Stimulated activated CD4-positive, alpha-beta T cell treated with anti-CD3 and anti-CD28 coated beads, Interleukin-12 subunit alpha, Interleukin-12 subunit beta, amount 100 ng/mL, for 48 hours (primary cell): ENCODE data around the gene HIBADH.

Source experiments
- DNase-seq, 3 donors: peaks; one replicate each; pipeline ENCODE4 v3.0.0-alpha.2; 2020; ENCODE audit warnings: low read depth in 2 of 3, low spot score in 1 of 3

HIBADH gene

GRCh38 chr7:27551803-27552400 lies 110.8 kb downstream of the HIBADH start:
- no peak for DNase-seq

GRCh38 chr7:27549606-27550005 lies 113.1 kb downstream of the HIBADH start:
- DNase-seq: no peak

GRCh38 chr7:27548304-27548703 lies 114.4 kb downstream of the HIBADH start:
- DNase-seq: no peak

- no peak for DNase-seq
These were observed 115.3 kb downstream of the HIBADH start for GRCh38 chr7:27547401-27547800.

- DNase-seq: no peak
These were observed 116.1 kb downstream of the HIBADH start for GRCh38 chr7:27546610-27547009.

GRCh38 chr7:27535795-27536194 lies 126.9 kb downstream of the HIBADH start:
- no peak for DNase-seq

- no peak for DNase-seq
These were observed 129.0 kb downstream of the HIBADH start for GRCh38 chr7:27533652-27534081.

- DNase-seq: no peak
These were observed 130.4 kb downstream of the HIBADH start for GRCh38 chr7:27532314-27532713.

GRCh38 chr7:27527348-27527714 lies 135.4 kb downstream of the HIBADH start:
- no peak for DNase-seq

- no peak for DNase-seq
These were observed 135.9 kb downstream of the HIBADH start for GRCh38 chr7:27526611-27527347.

- DNase-seq: no peak
These were observed 136.6 kb downstream of the HIBADH start for GRCh38 chr7:27526131-27526530.

GRCh38 chr7:27523321-27523720 lies 139.4 kb downstream of the HIBADH start:
- no peak for DNase-seq

- DNase-seq: no peak
These were observed 140.1 kb downstream of the HIBADH start for GRCh38 chr7:27522566-27522965.

- no peak for DNase-seq
These were observed 141.6 kb downstream of the HIBADH start for GRCh38 chr7:27520815-27521790.

- no peak for DNase-seq
These were observed 142.8 kb downstream of the HIBADH start for GRCh38 chr7:27519793-27520469.

- DNase-seq: no peak
These were observed 143.9 kb downstream of the HIBADH start for GRCh38 chr7:27518561-27519350.

- DNase-seq: no peak
These were observed 146.3 kb downstream of the HIBADH start for GRCh38 chr7:27516421-27516820.

- no peak for DNase-seq
These were observed 146.8 kb downstream of the HIBADH start for GRCh38 chr7:27515933-27516332.

- DNase-seq: no peak
These were observed 147.8 kb downstream of the HIBADH start for GRCh38 chr7:27514861-27515260.

GRCh38 chr7:27513885-27514284 lies 148.8 kb downstream of the HIBADH start:
- DNase-seq: no peak
